HepG2 (cell line): Measurements from ENCODE around the gene OAF. TPM values are rescaled to one million over a fixed set of nuclear protein-coding genes. Genes with fewer than 3 reads are reported as not detected.

Source experiments
- ARNT ChIP-seq: fragments of 450-650 bp; IDR thresholded peaks from 2 replicates; pipeline ENCODE4 v1.6.1; 2017
- BCL3 ChIP-seq: sonication (generic); formaldehyde crosslinking; IDR thresholded peaks from 2 replicates; pipeline ENCODE4 v1.5.1; 2020; ENCODE audit warnings: mild to moderate bottlenecking, missing genetic modification reagents, moderate library complexity
- BRD4 ChIP-seq: sonication (generic); formaldehyde crosslinking; IDR thresholded peaks from 2 replicates; pipeline ENCODE4 v1.4.0; 2020; ENCODE audit warnings: missing genetic modification reagents
- CHD4 ChIP-seq: fragments of 200-600 bp; sonication (generic); IDR thresholded peaks from 2 replicates; pipeline ENCODE4 v1.7.0; 2017; ENCODE audit warnings: mild to moderate bottlenecking, low read length, borderline replicate concordance
- EEA1 ChIP-seq: sonication (generic); formaldehyde crosslinking; IDR thresholded peaks from 2 replicates; pipeline ENCODE4 v1.5.1; 2020; ENCODE audit warnings: mild to moderate bottlenecking, missing genetic modification reagents, borderline replicate concordance
- EZH2 ChIP-seq: conservative IDR thresholded peaks from 2 replicates; pipeline ENCODE4 v1.6.1; 2012; ENCODE audit warnings: mild to moderate bottlenecking, low read depth, low read length, moderate library complexity
- MEF2D ChIP-seq: sonication (generic); formaldehyde crosslinking; IDR thresholded peaks from 2 replicates; pipeline ENCODE4 v1.5.1; 2020; ENCODE audit warnings: mild to moderate bottlenecking, missing genetic modification reagents
- MEIS1 ChIP-seq: sonication (generic); formaldehyde crosslinking; IDR thresholded peaks from 2 replicates; pipeline ENCODE4 v1.9.0; 2021; ENCODE audit warnings: mild to moderate bottlenecking, missing genetic modification reagents, moderate library complexity, borderline replicate concordance
- PLRG1 ChIP-seq: fragments of 450-650 bp; conservative IDR thresholded peaks from 2 replicates; pipeline ENCODE4 v1.6.1; 2016
- RXRA ChIP-seq: sonication (generic); formaldehyde crosslinking; IDR thresholded peaks from 2 replicates; pipeline ENCODE4 v1.5.1; 2020; ENCODE audit warnings: missing genetic modification reagents
- SIN3A ChIP-seq: IDR thresholded peaks from 2 replicates; pipeline ENCODE4 v1.6.1; 2011; ENCODE audit warnings: low read depth, mild to moderate bottlenecking, control low read depth, low read length, borderline replicate concordance
- SMAD1 ChIP-seq: sonication (generic); formaldehyde crosslinking; IDR thresholded peaks from 2 replicates; pipeline ENCODE4 v1.4.0; 2020; ENCODE audit warnings: missing genetic modification reagents, low read depth, mild to moderate bottlenecking, borderline replicate concordance
- SNRNP70 ChIP-seq: fragments of 200-400 bp; formaldehyde crosslinking; IDR thresholded peaks from 2 replicates; pipeline ENCODE4 v1.6.1; 2017; ENCODE audit warnings: mild to moderate bottlenecking, low read depth, low read length, moderate library complexity
- TRIM24 ChIP-seq: sonication (generic); formaldehyde crosslinking; IDR thresholded peaks from 2 replicates; pipeline ENCODE4 v1.8.0; 2022; ENCODE audit warnings: mild to moderate bottlenecking, missing genetic modification reagents
- XRCC5 ChIP-seq: fragments of 200-400 bp; formaldehyde crosslinking; optimal IDR thresholded peaks from 2 replicates; pipeline ENCODE3; 2017; ENCODE audit warnings: mild to moderate bottlenecking, low read length
- ZBTB21 ChIP-seq: sonication (generic); formaldehyde crosslinking; IDR thresholded peaks from 2 replicates; pipeline ENCODE4 v1.4.0; 2020; ENCODE audit warnings: missing genetic modification reagents
- ZBTB4 ChIP-seq: sonication (generic); formaldehyde crosslinking; IDR thresholded peaks from 2 replicates; pipeline ENCODE4 v1.4.0; 2020; ENCODE audit warnings: missing genetic modification reagents, mild to moderate bottlenecking, borderline replicate concordance
- ZFP90 ChIP-seq: sonication (generic); formaldehyde crosslinking; IDR thresholded peaks from 2 replicates; pipeline ENCODE4 v1.8.0; 2022; ENCODE audit warnings: missing genetic modification reagents, mild to moderate bottlenecking, inconsistent platforms, borderline replicate concordance
- ZMAT3 ChIP-seq: sonication (generic); formaldehyde crosslinking; conservative IDR thresholded peaks from 2 replicates; pipeline ENCODE4 v1.7.0; 2021; ENCODE audit warnings: missing genetic modification reagents
- ZNF17 ChIP-seq: sonication (generic); formaldehyde crosslinking; IDR thresholded peaks from 2 replicates; pipeline ENCODE4 v1.5.0; 2020; ENCODE audit warnings: mild to moderate bottlenecking, missing genetic modification reagents
- ZNF333 ChIP-seq: sonication (generic); formaldehyde crosslinking; IDR thresholded peaks from 2 replicates; pipeline ENCODE4 v1.4.0; 2020; ENCODE audit warnings: mild to moderate bottlenecking, missing genetic modification reagents, borderline replicate concordance
- ZNF34 ChIP-seq: sonication (generic); formaldehyde crosslinking; IDR thresholded peaks from 2 replicates; pipeline ENCODE4 v1.4.0; 2020; ENCODE audit warnings: mild to moderate bottlenecking, missing genetic modification reagents, borderline replicate concordance
- ZNF607 ChIP-seq: sonication (generic); formaldehyde crosslinking; IDR thresholded peaks from 2 replicates; pipeline ENCODE4 v1.5.1; 2020; ENCODE audit warnings: missing genetic modification reagents, mild to moderate bottlenecking, borderline replicate concordance
- ZNF776 ChIP-seq: sonication (generic); formaldehyde crosslinking; IDR thresholded peaks from 2 replicates; pipeline ENCODE4 v1.4.0; 2020; ENCODE audit warnings: mild to moderate bottlenecking, missing genetic modification reagents
- ZNF878 ChIP-seq: sonication (generic); formaldehyde crosslinking; IDR thresholded peaks from 2 replicates; pipeline ENCODE4 v1.8.1; 2023; ENCODE audit warnings: mild to moderate bottlenecking, missing genetic modification reagents, moderate library complexity
- ZUFSP ChIP-seq: sonication (generic); formaldehyde crosslinking; IDR thresholded peaks from 2 replicates; pipeline ENCODE4 v1.9.0; 2021; ENCODE audit warnings: missing genetic modification reagents, mild to moderate bottlenecking, borderline replicate concordance
- polyA plus RNA-seq, 8 experiments: library from polyadenylated mRNA; depleted of rRNA in 3 of 8; stranded (reverse) in 7 of 8; unstranded in 1 of 8; fragments of >200 nt; fragmentation: Illumina TruSeq in 4 of 8; extraction: Trizol in 4 of 8; gene quantifications; 2 replicates each; pipeline versions ENCODE4 v1.2.1 to v1.2.3, GENCODE V29; 2011 to 2016; ENCODE audit warnings: low read depth in 4 of 8, missing spikeins in 1 of 8, mixed read lengths in 1 of 8; ENCODE audit not compliant: insufficient read depth in 1 of 8
- total RNA-seq, 5 experiments: library from RNA; depleted of rRNA; stranded (reverse); fragments of >200 nt; fragmentation: Illumina TruSeq; extraction: Trizol; gene quantifications; 2 replicates each; pipeline ENCODE4 v1.2.3, GENCODE V29; 2016; ENCODE audit warnings: low read depth in 1 of 5

The OAF gene
- total and polyA plus RNA-seq, 2 of the 13 experiments (the other 11 are each of a cell fraction or from before 2014, with no cell fraction given): 63.7 to 94.6 TPM

- TF ChIP-seq EZH2 (no peak), TRIM24 (no peak), ZNF607 (CRISPR knock-in tag) (no peak), ZNF878 (no peak), PLRG1 (no peak), ZUFSP (no peak), EEA1 (CRISPR knock-in tag) (no peak), BCL3 (peak; percentile 69; the same call in 1 of the 2 replicates), ZNF776 (CRISPR knock-in tag) (no peak), SIN3A (no peak), XRCC5 (no peak), RXRA (CRISPR knock-in tag) (peak; percentile 63), ZNF34 (CRISPR knock-in tag) (no peak), ZNF17 (CRISPR knock-in tag) (no peak), MEIS1 (peak; percentile 49; the same call in 1 of the 2 replicates), ARNT (no peak), ZNF333 (no peak), ZBTB21 (CRISPR knock-in tag) (no peak), ZMAT3 (CRISPR knock-in tag) (no peak), ZBTB4 (CRISPR knock-in tag) (no peak), BRD4 (CRISPR knock-in tag) (0 out of 2 replicates have a peak, but pooled peaks have one; percentile 4), ZFP90 (CRISPR knock-in tag) (no peak), SNRNP70 (no peak), CHD4 (no peak; the same call in 1 of the 2 replicates), MEF2D (CRISPR knock-in tag) (no peak), SMAD1 (peak; percentile 58; the same call in 1 of the 2 replicates)
Observed at GRCh38 chr11:120198787-120199469, 11.9 kb upstream of the OAF start (continued).
